Kidney epithelial cell (primary cell): Measurements from ENCODE around the gene FUT7. TPM values are rescaled to one million over a fixed set of nuclear protein-coding genes. Genes with fewer than 3 reads are reported as not detected.

Experiments
- DNase-seq: peaks from one replicate; pipeline ENCODE4 v3.0.0-alpha.2; 2010; ENCODE audit warnings: low read depth
- H3K27me3 ChIP-seq: 2 replicates; pipeline ENCODE4 v1.6.0; 2011; ENCODE audit warnings: low read length; ENCODE audit not compliant: control insufficient read depth, insufficient read depth
- H3K36me3 ChIP-seq: 2 replicates; pipeline ENCODE4 v1.5.1; 2011; ENCODE audit warnings: low read length; ENCODE audit not compliant: control insufficient read depth, insufficient read depth
- H3K4me3 ChIP-seq: 2 replicates; pipeline ENCODE4 v1.5.1; 2011; ENCODE audit warnings: low read depth, mild to moderate bottlenecking, control low read depth, low read length
- CTCF ChIP-seq: IDR thresholded peaks from 2 replicates; pipeline ENCODE4 v1.5.1; 2011; ENCODE audit warnings: mild to moderate bottlenecking, moderate library complexity, low read length, control low read depth, inconsistent platforms; ENCODE audit not compliant: insufficient read depth, poor library complexity, severe bottlenecking
- total RNA-seq: library from RNA; depleted of rRNA; stranded (reverse); fragments of >200 nt; gene quantifications from 2 replicates; pipeline ENCODE4 v1.2.3, GENCODE V29; 2015

Gene FUT7
- total RNA-seq, 1 donor from 2014 or later = not detected

DNA sequence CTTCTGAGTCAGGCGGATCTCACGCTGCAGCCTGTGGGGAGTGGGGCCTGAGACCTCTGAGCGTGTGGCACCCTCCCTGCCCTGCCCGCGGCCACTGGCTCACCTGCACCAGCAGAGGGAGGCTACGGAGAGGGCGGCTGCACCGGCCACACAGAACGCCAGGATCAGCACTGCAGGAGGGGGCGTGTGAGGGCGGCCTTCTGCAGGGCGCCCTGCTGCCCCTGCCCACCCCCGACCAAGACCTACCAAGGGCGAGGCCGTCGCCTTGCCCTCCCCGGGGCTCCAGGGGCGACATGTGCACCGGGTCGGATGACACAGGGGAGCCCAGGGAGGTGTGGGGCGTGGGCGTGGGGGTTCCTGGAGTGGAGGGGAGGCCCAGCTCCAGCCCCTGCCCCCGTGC lies 8.7 kb upstream of the FUT7 start:
- no peak overlapping the region for H3K4me3 ChIP-seq
- H3K27me3 ChIP-seq = no peaks in the 10 kb centered on the region
- no peaks in the 10 kb centered on the region for H3K36me3 ChIP-seq
- no peak for TF ChIP-seq CTCF
- no peak for DNase-seq

DNA sequence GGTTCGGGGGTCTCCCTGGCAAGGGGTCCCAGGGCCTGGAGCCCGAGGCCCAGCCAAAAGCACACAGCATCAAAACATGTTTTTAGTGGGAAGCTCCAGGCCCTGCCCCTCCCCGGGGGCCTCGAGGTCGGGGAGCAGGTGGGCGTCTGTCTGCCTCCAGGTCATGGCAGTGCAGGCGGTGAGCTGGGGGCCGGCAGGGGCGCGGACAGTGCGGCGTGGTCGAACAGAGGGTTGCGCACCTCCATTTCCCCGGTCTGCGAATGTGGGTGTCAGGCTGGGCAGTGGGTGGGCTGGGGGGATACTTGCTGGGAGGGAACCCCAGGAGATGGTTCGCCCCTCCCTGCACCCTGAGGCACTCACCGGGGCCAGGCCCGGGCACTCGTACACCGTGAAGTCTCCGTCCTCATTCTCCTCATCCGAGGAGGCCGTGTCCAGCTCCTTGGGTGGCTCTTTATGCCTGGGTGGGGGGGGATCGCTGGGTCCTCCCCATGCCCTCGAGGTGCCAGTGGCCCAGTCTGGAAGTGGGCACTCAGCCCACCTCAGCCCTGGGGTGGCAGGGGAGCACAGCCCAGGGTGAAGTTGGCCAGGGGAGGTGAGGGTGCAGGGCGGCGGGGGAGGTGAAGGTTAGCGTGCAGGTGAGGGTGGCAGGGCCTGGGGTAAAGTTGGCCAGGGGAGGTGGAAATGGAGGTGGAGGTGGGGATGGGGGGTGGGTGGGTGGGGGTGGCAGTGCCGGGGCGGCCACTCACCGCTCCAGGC lies 7.9 kb upstream of the FUT7 start:
- Histone ChIP-seq H3K4me3 (no peak overlapping the region), H3K36me3 (no peaks in the 10 kb centered on the region), H3K27me3 (no peaks in the 10 kb centered on the region)
- no peak for TF ChIP-seq CTCF
- DNase-seq = no peak

DNA sequence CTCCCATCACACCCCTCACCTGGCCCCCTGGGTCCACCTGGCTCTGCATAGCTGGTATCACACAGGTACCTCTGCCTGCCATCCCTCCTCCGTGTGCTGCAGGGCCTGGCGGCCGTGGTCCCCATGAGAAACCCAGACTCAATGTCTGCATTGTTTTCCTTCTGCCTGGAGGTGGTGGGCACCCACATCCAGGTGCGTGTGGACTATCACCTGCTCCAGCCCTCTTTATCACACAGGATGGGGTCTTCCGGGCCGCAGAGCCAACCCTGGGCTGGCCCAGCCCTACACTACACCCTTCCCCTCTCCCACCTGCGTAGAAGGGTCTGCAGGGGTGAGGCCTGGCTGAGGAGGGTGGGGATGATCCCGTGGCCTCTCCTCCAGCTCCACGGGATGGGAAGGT lies 7.0 kb upstream of the FUT7 start:
- TF ChIP-seq CTCF = no peak
- no peak for DNase-seq
- Histone ChIP-seq H3K36me3 (no peaks in the 10 kb centered on the region), H3K27me3 (peaks cover under 1% of the 10 kb centered on the region), H3K4me3 (no peak overlapping the region)

DNA sequence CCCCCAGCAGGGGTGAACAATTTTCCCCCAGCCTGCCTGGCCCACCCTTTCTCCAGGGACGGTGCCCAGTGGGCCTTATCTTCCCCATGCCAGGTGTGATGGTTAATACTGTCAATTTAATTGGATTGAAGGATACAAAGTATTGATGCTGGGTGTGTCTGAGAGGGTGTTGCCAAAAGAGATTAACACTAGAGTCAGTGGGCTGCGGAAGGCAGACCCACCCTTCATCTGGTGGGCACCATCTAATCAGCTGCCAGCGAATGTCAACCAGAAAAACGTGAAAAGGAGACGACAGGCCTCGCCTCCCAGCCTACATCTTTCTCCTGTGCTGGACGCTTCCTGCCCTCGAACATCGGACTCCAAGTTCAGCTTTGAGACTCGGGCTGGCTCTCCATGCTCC lies 5.6 kb upstream of the FUT7 start:
- Histone ChIP-seq H3K36me3 (no peaks in the 10 kb centered on the region), H3K27me3 (peaks cover 2% of the 10 kb centered on the region), H3K4me3 (no peak overlapping the region)
- DNase-seq = no peak
- no peak for TF ChIP-seq CTCF

GRCh38 chr9:137037035-137037434 lies 5.1 kb upstream of the FUT7 start:
- Histone ChIP-seq H3K27me3 (peaks cover 2% of the 10 kb centered on the region), H3K36me3 (no peaks in the 10 kb centered on the region), H3K4me3 (no peak overlapping the region)
- no peak for DNase-seq
- no peak for TF ChIP-seq CTCF

- Histone ChIP-seq H3K27me3 (peaks cover 4% of the 10 kb centered on the region), H3K36me3 (no peaks in the 10 kb centered on the region)
- DNase-seq = no peak
Observed at GRCh38 chr9:137035937-137036336, 4.0 kb upstream of the FUT7 start.

More at GRCh38 chr9:137035937-137036336, 4.0 kb upstream of the FUT7 start:
- TF ChIP-seq CTCF = no peak
- no peak overlapping the region for H3K4me3 ChIP-seq
